ENCODE data around the gene MBD5. TPM values are rescaled to one million over a fixed set of nuclear protein-coding genes. Genes with fewer than 3 reads are reported as not detected.

The MBD5 gene
- total RNA-seq, 1 donor from 2014 or later, result 38.8 TPM

DNA sequence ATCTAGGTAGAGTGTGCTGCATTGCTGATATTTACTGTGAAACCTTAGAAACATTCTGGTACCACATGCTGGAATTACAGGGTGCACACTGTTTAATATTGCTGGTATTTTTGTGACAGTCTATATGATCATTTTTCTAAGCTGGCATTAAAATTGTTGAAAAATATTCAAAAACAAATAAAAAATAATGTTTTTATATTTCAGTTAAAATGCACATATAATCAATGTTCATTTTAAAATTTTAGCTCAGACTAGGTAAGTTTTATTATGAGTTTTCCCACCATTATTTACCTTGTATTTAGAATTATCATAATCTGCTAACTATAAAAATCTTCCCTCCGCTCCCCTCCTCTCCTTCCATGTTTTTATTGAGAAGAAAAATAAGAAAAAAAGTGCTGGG, 339.8 kb downstream of the MBD5 start:
- H3K4me3 ChIP-seq, result no peak overlapping the region
- peaks cover 30% of the 10 kb centered on the region for H3K9me3 Mint-ChIP-seq
- no peaks in the 10 kb centered on the region for H3K9me3 ChIP-seq (ENCODE audit: low read depth)
- peaks cover 8% of the 10 kb centered on the region for H3K36me3 Mint-ChIP-seq
- H3K27me3 Mint-ChIP-seq (ENCODE audit: insufficient read depth, low read depth), result peaks cover 3% of the 10 kb centered on the region
- no peak overlapping the region for H3K4me3 Mint-ChIP-seq
- H3K4me1 Mint-ChIP-seq, result no peaks in the 10 kb centered on the region
- DNase-seq (ENCODE audit: low spot score), result no peak
- no peak overlapping the region for H2AFZ ChIP-seq (replicated peaks)
- H3K27me3 ChIP-seq, result no peaks in the 10 kb centered on the region
- H4K20me1 ChIP-seq (ENCODE audit: low read depth), result no peaks in the 10 kb centered on the region
- H3K79me2 ChIP-seq (ENCODE audit: low read depth), result no peaks in the 10 kb centered on the region
- H3K27ac ChIP-seq, result no peak overlapping the region
- TF ChIP-seq, protein P1, sequence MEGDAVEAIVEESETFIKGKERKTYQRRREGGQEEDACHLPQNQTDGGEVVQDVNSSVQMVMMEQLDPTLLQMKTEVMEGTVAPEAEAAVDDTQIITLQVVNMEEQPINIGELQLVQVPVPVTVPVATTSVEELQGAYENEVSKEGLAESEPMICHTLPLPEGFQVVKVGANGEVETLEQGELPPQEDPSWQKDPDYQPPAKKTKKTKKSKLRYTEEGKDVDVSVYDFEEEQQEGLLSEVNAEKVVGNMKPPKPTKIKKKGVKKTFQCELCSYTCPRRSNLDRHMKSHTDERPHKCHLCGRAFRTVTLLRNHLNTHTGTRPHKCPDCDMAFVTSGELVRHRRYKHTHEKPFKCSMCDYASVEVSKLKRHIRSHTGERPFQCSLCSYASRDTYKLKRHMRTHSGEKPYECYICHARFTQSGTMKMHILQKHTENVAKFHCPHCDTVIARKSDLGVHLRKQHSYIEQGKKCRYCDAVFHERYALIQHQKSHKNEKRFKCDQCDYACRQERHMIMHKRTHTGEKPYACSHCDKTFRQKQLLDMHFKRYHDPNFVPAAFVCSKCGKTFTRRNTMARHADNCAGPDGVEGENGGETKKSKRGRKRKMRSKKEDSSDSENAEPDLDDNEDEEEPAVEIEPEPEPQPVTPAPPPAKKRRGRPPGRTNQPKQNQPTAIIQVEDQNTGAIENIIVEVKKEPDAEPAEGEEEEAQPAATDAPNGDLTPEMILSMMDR (IDR thresholded peaks at IDR 0.05), result no peak
- TF ChIP-seq EZH2phosphoT487 (IDR thresholded peaks at IDR 0.05) (no peak), EZH2 (IDR thresholded peaks at IDR 0.05) (no peak)
- no peaks in the 10 kb centered on the region for H3F3A ChIP-seq (ENCODE audit: low read depth)
- no peak overlapping the region for H3K27ac Mint-ChIP-seq
- no peaks in the 10 kb centered on the region for H3K36me3 ChIP-seq
- H3K4me2 ChIP-seq, result no peak overlapping the region
- no peaks in the 10 kb centered on the region for H3K4me1 ChIP-seq
- H3K9ac ChIP-seq, result no peak overlapping the region

DNA sequence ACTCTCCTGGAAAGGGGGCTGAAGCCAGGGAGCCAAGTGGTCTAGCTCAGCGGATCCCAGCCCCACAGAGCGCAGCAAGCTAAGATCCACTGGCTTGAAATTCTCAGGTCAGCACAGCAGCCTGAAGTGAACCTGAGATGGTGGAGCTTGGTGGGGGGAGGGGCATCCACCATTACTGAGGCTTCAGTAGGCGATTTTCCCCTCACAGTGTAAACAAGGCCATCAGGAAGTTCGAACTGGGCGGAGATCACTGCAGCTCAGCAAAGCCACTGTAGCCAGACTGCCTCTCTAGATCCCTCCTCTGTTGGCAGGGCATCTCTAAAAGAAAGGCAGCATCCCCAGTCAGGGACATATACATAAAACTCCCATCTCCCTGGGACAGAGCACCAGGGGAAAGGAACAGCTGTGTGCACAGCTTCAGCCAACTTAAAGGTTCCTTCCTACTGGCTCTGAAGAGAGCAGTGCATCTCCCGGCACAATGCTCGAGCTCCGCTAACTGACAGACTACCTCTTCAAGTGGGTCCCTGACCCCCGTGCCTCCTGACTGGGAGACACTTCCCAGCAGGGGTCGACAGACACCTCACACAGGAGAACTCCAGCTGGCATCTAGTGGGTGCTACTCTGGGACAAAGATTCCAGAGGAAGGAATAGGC, 341.4 kb downstream of the MBD5 start:
- Histone ChIP-seq H3K4me3 (no peak overlapping the region), H3K4me2 (no peak overlapping the region), H3K27me3 (no peaks in the 10 kb centered on the region), H3K9me3 (ENCODE audit: low read depth) (no peaks in the 10 kb centered on the region), H4K20me1 (ENCODE audit: low read depth) (no peaks in the 10 kb centered on the region), H3K9ac (no peak overlapping the region), H3K79me2 (ENCODE audit: low read depth) (no peaks in the 10 kb centered on the region), H3F3A (ENCODE audit: low read depth) (no peaks in the 10 kb centered on the region), H3K27ac (no peak overlapping the region), H3K36me3 (no peaks in the 10 kb centered on the region), H3K4me1 (no peaks in the 10 kb centered on the region), H2AFZ (replicated peaks) (no peak overlapping the region)
- Mint-ChIP-seq H3K4me3 (no peak overlapping the region), H3K27ac (no peak overlapping the region), H3K27me3 (ENCODE audit: insufficient read depth, low read depth) (peaks cover 3% of the 10 kb centered on the region), H3K36me3 (peaks cover 8% of the 10 kb centered on the region), H3K4me1 (no peaks in the 10 kb centered on the region), H3K9me3 (peaks cover 35% of the 10 kb centered on the region)
- no peak for DNase-seq (ENCODE audit: low spot score)
- TF ChIP-seq EZH2 (IDR thresholded peaks at IDR 0.05) (no peak), EZH2phosphoT487 (IDR thresholded peaks at IDR 0.05) (no peak)
- TF ChIP-seq, protein P1 (IDR thresholded peaks at IDR 0.05), result no peak

- H3K4me1 Mint-ChIP-seq, result no peaks in the 10 kb centered on the region
- H3K4me1 ChIP-seq, result no peaks in the 10 kb centered on the region
- H3K9ac ChIP-seq, result no peak overlapping the region
- H3K4me3 ChIP-seq, result no peak overlapping the region
- peaks cover 8% of the 10 kb centered on the region for H3K9me3 Mint-ChIP-seq
- H3K9me3 ChIP-seq (ENCODE audit: low read depth), result peaks cover 6% of the 10 kb centered on the region
- no peak overlapping the region for H3K27ac Mint-ChIP-seq
- H3K36me3 ChIP-seq, result peaks cover 5% of the 10 kb centered on the region
- peaks cover 2% of the 10 kb centered on the region for H3K36me3 Mint-ChIP-seq
- H3K27me3 Mint-ChIP-seq (ENCODE audit: insufficient read depth, low read depth), result no peaks in the 10 kb centered on the region
- no peaks in the 10 kb centered on the region for H3K79me2 ChIP-seq (ENCODE audit: low read depth)
- H3K4me3 Mint-ChIP-seq, result no peak overlapping the region
- no peaks in the 10 kb centered on the region for H4K20me1 ChIP-seq (ENCODE audit: low read depth)
- H3K27me3 ChIP-seq, result no peaks in the 10 kb centered on the region
- DNase-seq (ENCODE audit: low spot score), result peak; percentile 6
- H3K4me2 ChIP-seq, result no peak overlapping the region
- H3K27ac ChIP-seq, result no peak overlapping the region
- no peak overlapping the region for H2AFZ ChIP-seq (replicated peaks)
- H3F3A ChIP-seq (ENCODE audit: low read depth), result no peaks in the 10 kb centered on the region
- TF ChIP-seq, protein P1 (IDR thresholded peaks at IDR 0.05), result no peak
- TF ChIP-seq EZH2phosphoT487 (IDR thresholded peaks at IDR 0.05) (no peak), EZH2 (IDR thresholded peaks at IDR 0.05) (no peak)
Measured at GRCh38 chr2:148375214-148375613, 354.3 kb downstream of the MBD5 start.

Data from neural progenitor cell (in vitro differentiated cells).